GM18519 (cell line): ENCODE measurements around the gene SMDT1.
"Not testable (repeated sequence)": the region's sequence is repeated elsewhere in the genome, so short reads cannot be mapped to it uniquely, and the experiment has no call there.

Source experiments
- ATAC-seq: cut with Tn5 transposase; IDR thresholded peaks from one replicate; pipeline ENCODE4 v1.9.1; 2021; ENCODE audit warnings: mild to moderate bottlenecking, moderate library complexity; ENCODE audit not compliant: unreplicated experiment, low FRiP score

The SMDT1 gene

GRCh38 chr22:42108848-42109247, 29.3 kb downstream of the SMDT1 start:
- ATAC-seq: no peak

- ATAC-seq: no peak
Measured at GRCh38 chr22:42111798-42112197, 32.3 kb downstream of the SMDT1 start.

- ATAC-seq: not testable (repeated sequence)
Measured at GRCh38 chr22:42112793-42113192, 33.3 kb downstream of the SMDT1 start.

- no peak for ATAC-seq
Measured at GRCh38 chr22:42114721-42115120, 35.2 kb downstream of the SMDT1 start.

GRCh38 chr22:42115420-42115830, 35.9 kb downstream of the SMDT1 start:
- not testable (repeated sequence) for ATAC-seq

GRCh38 chr22:42116848-42117424, 37.4 kb downstream of the SMDT1 start:
- no peak for ATAC-seq

- ATAC-seq: not testable (repeated sequence)
Measured at GRCh38 chr22:42120231-42121021, 40.9 kb downstream of the SMDT1 start.

GRCh38 chr22:42123529-42123928, 44.0 kb downstream of the SMDT1 start:
- not testable (repeated sequence) for ATAC-seq

GRCh38 chr22:42127606-42128005, 48.1 kb downstream of the SMDT1 start:
- no peak for ATAC-seq

- ATAC-seq: not testable (repeated sequence)
Measured at GRCh38 chr22:42128007-42128406, 48.5 kb downstream of the SMDT1 start.

GRCh38 chr22:42128776-42129694, 49.5 kb downstream of the SMDT1 start:
- not testable (repeated sequence) for ATAC-seq

GRCh38 chr22:42130182-42130581, 50.7 kb downstream of the SMDT1 start:
- ATAC-seq: not testable (repeated sequence)

GRCh38 chr22:42130639-42131431, 51.3 kb downstream of the SMDT1 start, which contains the start of gene CYP2D6:
Gene CYP2D6, minus strand, starts transcription at chr22:42130810. Its CDS starts 19 bp downstream, at chr22:42130791.
- not testable (repeated sequence) for ATAC-seq

GRCh38 chr22:42131562-42131961, 52.1 kb downstream of the SMDT1 start:
- ATAC-seq: no peak

- no peak for ATAC-seq
Measured at GRCh38 chr22:42132457-42132856, 53.0 kb downstream of the SMDT1 start.
